Astrocyte of the cerebellum (primary cell): ENCODE measurements around the gene ATAD1.
"Not testable (repeated sequence)": the region's sequence is repeated elsewhere in the genome, so short reads cannot be mapped to it uniquely, and the experiment has no call there.

Source experiments
- DNase-seq: peaks from one replicate; pipeline ENCODE4 v3.0.0-alpha.2; 2011; ENCODE audit warnings: low read depth
- H3K4me3 ChIP-seq: 2 replicates; pipeline ENCODE4 v1.5.1; 2011; ENCODE audit warnings: mild to moderate bottlenecking, low read depth, low read length, moderate library complexity
- CTCF ChIP-seq: IDR thresholded peaks from 2 replicates; pipeline ENCODE4 v1.5.1; 2012; ENCODE audit warnings: low read length, low read depth, moderate library complexity, mild to moderate bottlenecking; ENCODE audit errors: missing control alignments
- in situ Hi-C: cut with HindIII; loops from 2 replicates; pipeline ENCODE4 v1.10.0; 2017; ENCODE audit warnings: low sequenced_read_pairs

ATAD1 gene, protein sequence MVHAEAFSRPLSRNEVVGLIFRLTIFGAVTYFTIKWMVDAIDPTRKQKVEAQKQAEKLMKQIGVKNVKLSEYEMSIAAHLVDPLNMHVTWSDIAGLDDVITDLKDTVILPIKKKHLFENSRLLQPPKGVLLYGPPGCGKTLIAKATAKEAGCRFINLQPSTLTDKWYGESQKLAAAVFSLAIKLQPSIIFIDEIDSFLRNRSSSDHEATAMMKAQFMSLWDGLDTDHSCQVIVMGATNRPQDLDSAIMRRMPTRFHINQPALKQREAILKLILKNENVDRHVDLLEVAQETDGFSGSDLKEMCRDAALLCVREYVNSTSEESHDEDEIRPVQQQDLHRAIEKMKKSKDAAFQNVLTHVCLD

DNA sequence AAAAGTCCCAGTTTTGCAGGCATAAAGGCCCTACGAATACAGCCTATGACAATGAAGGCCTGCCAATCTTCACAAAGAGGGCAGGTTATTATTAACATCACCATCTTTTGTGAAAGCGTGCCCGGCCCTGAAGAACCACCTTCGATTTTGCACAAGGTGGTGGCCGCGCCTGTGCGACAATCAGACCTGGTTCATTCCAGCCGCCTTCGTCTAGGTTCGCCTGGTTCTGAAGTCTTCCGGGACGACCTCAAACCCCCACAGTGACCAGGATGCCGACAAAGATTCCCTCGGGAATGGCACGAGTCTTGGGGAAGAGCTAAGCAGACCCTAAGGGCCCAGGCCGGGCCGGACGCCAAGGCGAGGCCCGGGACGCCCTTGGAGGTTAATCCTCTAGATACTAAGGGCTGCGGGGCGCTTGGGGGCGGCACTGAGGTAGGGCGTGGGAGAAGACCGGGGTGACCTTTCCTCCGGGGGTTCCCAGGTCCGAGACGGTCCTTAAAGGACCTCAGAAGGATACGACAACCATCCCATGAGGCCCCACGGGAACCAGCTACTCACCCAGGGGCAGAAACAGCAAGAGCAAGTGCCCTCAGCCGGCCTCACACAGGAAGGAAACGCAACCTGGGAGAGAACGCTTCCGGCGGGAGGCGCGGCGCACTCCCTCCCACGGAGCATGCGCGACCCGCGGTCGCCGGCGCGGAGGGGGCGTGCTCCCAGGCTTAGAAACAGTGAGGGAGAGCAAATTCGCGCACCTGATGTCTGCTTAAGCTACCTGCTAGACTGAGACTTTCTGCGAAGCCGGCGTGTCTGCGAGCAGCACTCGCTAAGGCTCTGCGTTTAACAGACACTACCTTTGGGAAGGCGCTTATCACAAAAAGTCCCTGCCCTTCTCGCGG, at the start of gene ATAD1:
ATAD1 (minus strand) TSS at position 618 of the 896 bp plus-strand sequence. CDS start 3,627 bp downstream, outside the sequence.
- in situ Hi-C loops: no loop called here
- peak; percentile 32 for DNase-seq
- H3K4me3 ChIP-seq: peak within 1 kb of the TSS; percentile 78
- TF ChIP-seq CTCF: peak; percentile 45

DNA sequence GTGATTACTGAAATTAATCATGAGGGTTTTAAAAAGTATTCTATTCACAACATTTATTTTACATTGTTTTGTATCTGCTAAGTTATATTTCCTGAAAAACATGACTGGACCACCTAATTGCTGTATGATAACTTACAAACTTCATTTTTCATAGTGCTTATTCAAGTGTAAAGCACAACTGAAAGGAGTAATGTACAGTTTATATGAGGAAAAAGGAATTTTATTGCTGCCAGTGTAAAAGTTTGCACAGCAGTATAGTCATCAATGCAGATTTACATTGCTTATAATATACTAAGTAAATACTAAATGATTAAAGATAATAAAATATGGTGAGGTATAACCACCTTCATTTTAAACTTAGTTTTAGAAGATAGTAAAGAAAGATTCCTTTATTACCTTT, 49.4 kb upstream of the ATAD1 start:
- TF ChIP-seq CTCF: no peak
- in situ Hi-C loops: loop anchor here (25.0 kb wide), 2 partner anchors 370 to 545 kb away; no protein-coding TSS in a partner anchor
- no peak for DNase-seq
- H3K4me3 ChIP-seq: peak overlapping the region; percentile 91

- H3K4me3 ChIP-seq: peak overlapping the region; percentile 91
- TF ChIP-seq CTCF: no peak
- in situ Hi-C loops: loop anchor here (25.0 kb wide), 2 partner anchors 371 to 546 kb away; no protein-coding TSS in a partner anchor
- no peak for DNase-seq
Observed at GRCh38 chr10:87866412-87866974, 48.5 kb upstream of the ATAD1 start.

DNA sequence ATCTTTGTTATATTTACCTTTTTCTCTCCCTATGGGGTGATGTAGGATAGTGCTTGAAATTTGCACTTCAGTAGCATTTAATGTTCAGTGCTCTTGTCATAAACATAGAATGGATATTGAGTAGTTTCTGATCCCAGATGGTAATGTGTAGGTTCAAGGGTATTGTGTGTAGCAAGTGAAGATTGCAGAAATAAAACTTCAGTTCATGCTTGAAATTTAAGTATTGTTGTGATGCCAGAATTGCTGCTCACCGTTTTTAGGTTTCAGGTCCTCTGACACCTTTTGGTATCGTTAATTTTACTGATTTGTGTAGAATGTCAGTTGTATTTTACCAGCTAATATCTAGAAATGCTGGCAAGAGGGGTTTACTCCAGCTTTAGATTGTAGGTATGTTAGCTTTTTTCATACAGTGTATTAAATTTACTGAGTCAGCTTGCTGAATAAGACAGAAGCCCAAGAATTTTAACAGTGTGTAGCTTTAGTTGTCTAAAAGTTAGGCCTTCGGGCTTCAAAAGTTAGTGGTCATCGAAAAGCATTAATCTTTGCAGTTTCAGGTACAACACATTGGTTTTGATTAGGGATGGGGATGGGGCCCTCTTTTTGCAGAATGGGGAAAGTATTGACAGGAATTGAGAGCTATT, 47.3 kb upstream of the ATAD1 start:
- in situ Hi-C loops: loop anchor here (25.0 kb wide), 2 partner anchors 372 to 547 kb away; no protein-coding TSS in a partner anchor

GRCh38 chr10:87864496-87865059, 46.6 kb upstream of the ATAD1 start:
- peak overlapping the region; percentile 91 for H3K4me3 ChIP-seq
- in situ Hi-C loops: loop anchor here (25.0 kb wide), 2 partner anchors 373 to 548 kb away; no protein-coding TSS in a partner anchor
- TF ChIP-seq CTCF: no peak
- DNase-seq: no peak

More for the DNA sequence above, 47.3 kb upstream of the ATAD1 start:
- no peak for DNase-seq
- peak overlapping the region; percentile 91 for H3K4me3 ChIP-seq
- TF ChIP-seq CTCF: no peak

- not testable (repeated sequence) for DNase-seq
- peak overlapping the region; percentile 91 for H3K4me3 ChIP-seq
- in situ Hi-C loops: loop anchor here (25.0 kb wide), 2 partner anchors 373 to 548 kb away; no protein-coding TSS in a partner anchor
Observed at GRCh38 chr10:87863951-87864495, 46.0 kb upstream of the ATAD1 start.
